HEK293 (cell line): ENCODE results near the gene INKA2.

ENCODE experiments used
- CTCF ChIP-seq: fragments of 450-650 bp; formaldehyde crosslinking; IDR thresholded peaks from 2 replicates; pipeline ENCODE4 v1.5.1; 2016; ENCODE audit warnings: missing biosample characterization, missing genetic modification characterization
- GLI4 ChIP-seq: fragments of 450-650 bp; formaldehyde crosslinking; IDR thresholded peaks from 2 replicates; pipeline ENCODE4 v1.5.1; 2016; ENCODE audit warnings: missing biosample characterization, missing genetic modification characterization
- GLIS1 ChIP-seq: fragments of 450-650 bp; formaldehyde crosslinking; IDR thresholded peaks from 2 replicates; pipeline ENCODE4 v1.5.1; 2016; ENCODE audit warnings: missing biosample characterization, missing genetic modification characterization
- HOXD13 ChIP-seq: sonication (generic); formaldehyde crosslinking; IDR thresholded peaks from 2 replicates; pipeline ENCODE4 v1.8.0; 2022; ENCODE audit warnings: missing genetic modification reagents, borderline replicate concordance
- KLF10 ChIP-seq: fragments of 450-650 bp; IDR thresholded peaks from 2 replicates; pipeline ENCODE4 v1.5.1; 2018; ENCODE audit warnings: missing biosample characterization, mild to moderate bottlenecking, missing genetic modification characterization
- KLF7 ChIP-seq: fragments of 450-650 bp; formaldehyde crosslinking; IDR thresholded peaks from 2 replicates; pipeline ENCODE4 v1.5.1; 2016; ENCODE audit warnings: missing biosample characterization, missing genetic modification characterization, borderline replicate concordance
- OSR2 ChIP-seq: fragments of 450-650 bp; formaldehyde crosslinking; IDR thresholded peaks from 2 replicates; pipeline ENCODE4 v1.5.1; 2016; ENCODE audit warnings: missing biosample characterization, missing genetic modification characterization
- OVOL3 ChIP-seq: fragments of 450-650 bp; formaldehyde crosslinking; IDR thresholded peaks from 2 replicates; pipeline ENCODE4 v1.5.1; 2016; ENCODE audit warnings: missing biosample characterization, missing genetic modification characterization
- SP2 ChIP-seq: fragments of 450-650 bp; formaldehyde crosslinking; IDR thresholded peaks from 2 replicates; pipeline ENCODE4 v1.5.1; 2016; ENCODE audit warnings: missing biosample characterization, missing genetic modification characterization
- SP3 ChIP-seq: fragments of 450-650 bp; formaldehyde crosslinking; IDR thresholded peaks from 2 replicates; pipeline ENCODE4 v1.5.1; 2016; ENCODE audit warnings: missing biosample characterization, missing genetic modification characterization
- TRIM28 ChIP-seq: IDR thresholded peaks from 2 replicates; pipeline ENCODE4 v1.6.1; 2011; ENCODE audit warnings: low read length, control low read depth, borderline replicate concordance
- ZBTB1 ChIP-seq: fragments of 450-650 bp; formaldehyde crosslinking; IDR thresholded peaks from 2 replicates; pipeline ENCODE4 v1.5.1; 2016; ENCODE audit warnings: missing biosample characterization, missing genetic modification characterization
- ZBTB10 ChIP-seq: fragments of 450-650 bp; formaldehyde crosslinking; IDR thresholded peaks from 2 replicates; pipeline ENCODE4 v1.5.1; 2016; ENCODE audit warnings: missing biosample characterization, missing genetic modification characterization
- ZBTB26 ChIP-seq: fragments of 450-650 bp; formaldehyde crosslinking; optimal IDR thresholded peaks from 2 replicates; pipeline ENCODE3; 2016; ENCODE audit warnings: missing biosample characterization, mild to moderate bottlenecking, missing genetic modification characterization
- ZFP3 ChIP-seq: fragments of 450-650 bp; formaldehyde crosslinking; IDR thresholded peaks from 2 replicates; pipeline ENCODE4 v1.5.1; 2016; ENCODE audit warnings: low read depth, missing biosample characterization, missing genetic modification characterization
- ZFP37 ChIP-seq: fragments of 450-650 bp; formaldehyde crosslinking; IDR thresholded peaks from 2 replicates; pipeline ENCODE4 v1.5.1; 2016; ENCODE audit warnings: missing biosample characterization, missing genetic modification characterization
- ZNF146 ChIP-seq: fragments of 450-650 bp; formaldehyde crosslinking; IDR thresholded peaks from 2 replicates; pipeline ENCODE4 v1.5.1; 2016; ENCODE audit warnings: missing biosample characterization, missing genetic modification characterization
- ZNF341 ChIP-seq: fragments of 450-650 bp; formaldehyde crosslinking; IDR thresholded peaks from 2 replicates; pipeline ENCODE4; 2016; ENCODE audit warnings: low read depth, missing biosample characterization, missing genetic modification characterization
- ZNF37A ChIP-seq: fragments of 450-650 bp; IDR thresholded peaks from 2 replicates; pipeline ENCODE4 v1.5.1; 2018; ENCODE audit warnings: missing biosample characterization, missing genetic modification characterization
- ZNF555 ChIP-seq: fragments of 450-650 bp; formaldehyde crosslinking; conservative IDR thresholded peaks from 2 replicates; pipeline ENCODE4 v1.5.1; 2017; ENCODE audit warnings: missing biosample characterization, mild to moderate bottlenecking, missing genetic modification characterization, inconsistent platforms
- ZNF623 ChIP-seq: fragments of 450-650 bp; formaldehyde crosslinking; IDR thresholded peaks from 2 replicates; pipeline ENCODE4 v1.5.1; 2016; ENCODE audit warnings: missing biosample characterization, missing genetic modification characterization
- ZNF658 ChIP-seq: fragments of 450-650 bp; formaldehyde crosslinking; IDR thresholded peaks from 2 replicates; pipeline ENCODE4; 2016; ENCODE audit warnings: missing biosample characterization, missing genetic modification characterization
- ZNF677 ChIP-seq: fragments of 450-650 bp; IDR thresholded peaks from 2 replicates; pipeline ENCODE4 v1.5.0; 2018; ENCODE audit warnings: missing biosample characterization, mild to moderate bottlenecking, missing genetic modification characterization, moderate library complexity
- ZNF777 ChIP-seq: fragments of 450-650 bp; formaldehyde crosslinking; IDR thresholded peaks from 2 replicates; pipeline ENCODE4 v1.5.1; 2017; ENCODE audit warnings: missing biosample characterization, missing genetic modification characterization, borderline replicate concordance
- ZNF791 ChIP-seq: fragments of 450-650 bp; formaldehyde crosslinking; IDR thresholded peaks from 2 replicates; pipeline ENCODE4 v1.5.1; 2016; ENCODE audit warnings: missing biosample characterization, missing genetic modification characterization
- ZSCAN16 ChIP-seq: fragments of 450-650 bp; formaldehyde crosslinking; IDR thresholded peaks from 2 replicates; pipeline ENCODE4 v1.5.1; 2016; ENCODE audit warnings: missing biosample characterization, missing genetic modification characterization
- ZSCAN23 ChIP-seq: fragments of 450-650 bp; formaldehyde crosslinking; IDR thresholded peaks from 2 replicates; pipeline ENCODE4 v1.5.1; 2016; ENCODE audit warnings: missing biosample characterization, missing genetic modification characterization
- TF ChIP-seq, protein P1 (sequence below): fragments of 450-650 bp; formaldehyde crosslinking; IDR thresholded peaks from 2 replicates; pipeline ENCODE4 v1.5.1; 2016; ENCODE audit warnings: missing biosample characterization, missing genetic modification characterization
- TF ChIP-seq, protein P2 (sequence below): fragments of 450-650 bp; formaldehyde crosslinking; IDR thresholded peaks from 2 replicates; pipeline ENCODE4 v1.5.1; 2016; ENCODE audit warnings: missing biosample characterization, missing genetic modification characterization

INKA2 gene

DNA sequence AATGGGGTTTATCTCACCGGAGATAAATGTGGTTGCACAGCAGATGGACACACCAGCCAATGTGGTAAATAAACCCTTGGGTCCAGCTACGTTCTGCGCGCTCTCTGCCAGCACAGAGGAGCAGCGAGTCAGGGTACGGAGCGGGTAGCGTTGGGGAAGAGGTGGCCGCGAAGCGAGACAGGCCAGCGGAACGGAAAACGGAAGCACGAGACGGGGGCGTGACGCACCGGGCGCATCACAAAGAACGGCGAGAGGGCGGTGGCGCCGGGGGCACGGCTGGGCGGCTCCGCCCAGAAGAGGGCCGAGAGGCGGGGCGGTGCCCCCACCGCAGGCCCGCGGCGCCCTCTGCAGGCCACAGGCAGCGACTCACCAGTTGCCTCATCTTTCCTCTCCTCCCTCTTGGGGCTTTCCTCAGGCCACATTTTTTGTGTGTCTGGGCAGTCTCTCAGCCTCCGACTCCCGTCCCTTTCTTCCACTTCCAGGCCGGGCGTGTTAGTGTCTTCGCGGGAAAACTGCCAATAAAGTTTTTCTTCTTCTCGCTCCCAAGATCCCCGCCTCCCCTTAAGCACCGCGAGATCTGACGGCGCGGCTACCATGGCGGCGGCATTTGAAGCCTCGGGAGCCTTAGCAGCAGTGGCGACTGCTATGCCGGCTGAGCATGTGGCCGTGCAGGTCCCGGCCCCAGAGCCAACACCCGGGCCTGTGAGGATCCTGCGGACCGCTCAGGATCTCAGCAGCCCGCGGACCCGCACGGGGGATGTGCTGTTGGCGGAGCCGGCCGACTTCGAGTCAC lies 16.3 kb upstream of the INKA2 start, which contains the start of gene DDX20 (continued):
- peak; percentile 53; the same call in 1 of the 2 replicates for TF ChIP-seq ZNF146 (tag by site-specific recombination)
- no peak for TF ChIP-seq ZBTB10 (tag by site-specific recombination)
- peak; percentile 97 for TF ChIP-seq SP3 (tag by site-specific recombination)
- TF ChIP-seq, protein P1, sequence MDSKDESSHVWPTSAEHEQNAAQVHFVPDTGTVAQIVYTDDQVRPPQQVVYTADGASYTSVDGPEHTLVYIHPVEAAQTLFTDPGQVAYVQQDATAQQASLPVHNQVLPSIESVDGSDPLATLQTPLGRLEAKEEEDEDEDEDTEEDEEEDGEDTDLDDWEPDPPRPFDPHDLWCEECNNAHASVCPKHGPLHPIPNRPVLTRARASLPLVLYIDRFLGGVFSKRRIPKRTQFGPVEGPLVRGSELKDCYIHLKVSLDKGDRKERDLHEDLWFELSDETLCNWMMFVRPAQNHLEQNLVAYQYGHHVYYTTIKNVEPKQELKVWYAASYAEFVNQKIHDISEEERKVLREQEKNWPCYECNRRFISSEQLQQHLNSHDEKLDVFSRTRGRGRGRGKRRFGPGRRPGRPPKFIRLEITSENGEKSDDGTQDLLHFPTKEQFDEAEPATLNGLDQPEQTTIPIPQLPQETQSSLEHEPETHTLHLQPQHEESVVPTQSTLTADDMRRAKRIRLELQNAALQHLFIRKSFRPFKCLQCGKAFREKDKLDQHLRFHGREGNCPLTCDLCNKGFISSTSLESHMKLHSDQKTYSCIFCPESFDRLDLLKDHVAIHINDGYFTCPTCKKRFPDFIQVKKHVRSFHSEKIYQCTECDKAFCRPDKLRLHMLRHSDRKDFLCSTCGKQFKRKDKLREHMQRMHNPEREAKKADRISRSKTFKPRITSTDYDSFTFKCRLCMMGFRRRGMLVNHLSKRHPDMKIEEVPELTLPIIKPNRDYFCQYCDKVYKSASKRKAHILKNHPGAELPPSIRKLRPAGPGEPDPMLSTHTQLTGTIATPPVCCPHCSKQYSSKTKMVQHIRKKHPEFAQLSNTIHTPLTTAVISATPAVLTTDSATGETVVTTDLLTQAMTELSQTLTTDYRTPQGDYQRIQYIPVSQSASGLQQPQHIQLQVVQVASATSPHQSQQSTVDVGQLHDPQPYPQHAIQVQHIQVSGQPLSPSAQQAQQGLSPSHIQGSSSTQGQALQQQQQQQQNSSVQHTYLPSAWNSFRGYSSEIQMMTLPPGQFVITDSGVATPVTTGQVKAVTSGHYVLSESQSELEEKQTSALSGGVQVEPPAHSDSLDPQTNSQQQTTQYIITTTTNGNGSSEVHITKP, result peak; percentile 66
- TF ChIP-seq ZBTB1 (tag by site-specific recombination), result no peak; the same call in 1 of the 2 replicates
- TF ChIP-seq TRIM28, result peak; percentile 68; the same call in 1 of the 2 replicates
- no peak for TF ChIP-seq ZFP3
- TF ChIP-seq KLF7 (tag by site-specific recombination), result peak; percentile 98
- peak; percentile 94 for TF ChIP-seq ZNF341
- no peak for TF ChIP-seq ZNF677 (tag by site-specific recombination)
- peak; percentile 64; the same call in 1 of the 2 replicates for TF ChIP-seq ZSCAN23 (tag by site-specific recombination)
- TF ChIP-seq GLI4 (tag by site-specific recombination), result peak; percentile 71; the same call in 1 of the 2 replicates
- no peak for TF ChIP-seq OVOL3 (tag by site-specific recombination)
- 0 out of 2 replicates have a peak, but pooled peaks have one; percentile 42 for TF ChIP-seq ZNF37A (tag by site-specific recombination)
- TF ChIP-seq ZNF658 (tag by site-specific recombination), result no peak
- TF ChIP-seq, protein P2, sequence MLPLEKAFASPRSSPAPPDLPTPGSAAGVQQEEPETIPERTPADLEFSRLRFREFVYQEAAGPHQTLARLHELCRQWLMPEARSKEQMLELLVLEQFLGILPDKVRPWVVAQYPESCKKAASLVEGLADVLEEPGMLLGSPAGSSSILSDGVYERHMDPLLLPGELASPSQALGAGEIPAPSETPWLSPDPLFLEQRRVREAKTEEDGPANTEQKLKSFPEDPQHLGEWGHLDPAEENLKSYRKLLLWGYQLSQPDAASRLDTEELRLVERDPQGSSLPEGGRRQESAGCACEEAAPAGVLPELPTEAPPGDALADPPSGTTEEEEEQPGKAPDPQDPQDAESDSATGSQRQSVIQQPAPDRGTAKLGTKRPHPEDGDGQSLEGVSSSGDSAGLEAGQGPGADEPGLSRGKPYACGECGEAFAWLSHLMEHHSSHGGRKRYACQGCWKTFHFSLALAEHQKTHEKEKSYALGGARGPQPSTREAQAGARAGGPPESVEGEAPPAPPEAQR (tag by site-specific recombination), result peak; percentile 79; the same call in 1 of the 2 replicates
- peak; percentile 78; the same call in 1 of the 2 replicates for TF ChIP-seq ZNF777 (tag by site-specific recombination)
- TF ChIP-seq KLF10 (tag by site-specific recombination), result peak; percentile 99
- TF ChIP-seq ZFP37 (tag by site-specific recombination), result peak; percentile 41
- no peak for TF ChIP-seq ZNF791 (tag by site-specific recombination)
- TF ChIP-seq ZSCAN16 (tag by site-specific recombination), result no peak
- peak; percentile 36 for TF ChIP-seq OSR2 (tag by site-specific recombination)
- no peak for TF ChIP-seq HOXD13 (CRISPR knock-in tag)
- no peak for TF ChIP-seq ZNF555 (tag by site-specific recombination)
- TF ChIP-seq SP2 (tag by site-specific recombination), result peak; percentile 86
- peak; percentile 84 for TF ChIP-seq ZBTB26 (tag by site-specific recombination)
- TF ChIP-seq GLIS1 (tag by site-specific recombination), result peak; percentile 52
- TF ChIP-seq CTCF (tag by site-specific recombination), result peak; percentile 97
- peak; percentile 43; the same call in 1 of the 2 replicates for TF ChIP-seq ZNF623 (tag by site-specific recombination)
